BE2C (cell line): ENCODE results near the gene XYLT1.

Experiments
- DNase-seq: peaks from one replicate; pipeline ENCODE4 v3.0.0-alpha.2; 2020
- H3K27me3 ChIP-seq: fragments of 250-450 bp; sonication (Bioruptor Pico); 2 replicates; pipeline ENCODE4 v1.5.1; 2020; ENCODE audit warnings: mild to moderate bottlenecking
- H3K36me3 ChIP-seq: fragments of 250-450 bp; sonication (Bioruptor Pico); 2 replicates; pipeline ENCODE4 v1.5.1; 2020; ENCODE audit warnings: mild to moderate bottlenecking
- H3K4me1 ChIP-seq: fragments of 250-450 bp; sonication (Bioruptor Pico); 2 replicates; pipeline ENCODE4 v1.5.1; 2020
- H3K4me3 ChIP-seq: 2 replicates; pipeline ENCODE4 v1.5.1; 2011; ENCODE audit warnings: low read depth, low read length
- H3K9me3 ChIP-seq: fragments of 250-450 bp; sonication (Bioruptor Pico); 2 replicates; pipeline ENCODE4 v1.5.1; 2020
- TF ChIP-seq, protein P1 (sequence below): IDR thresholded peaks from 2 replicates; pipeline ENCODE4 v1.5.1; 2012; ENCODE audit warnings: mild to moderate bottlenecking, low read depth, low read length

Gene XYLT1

DNA sequence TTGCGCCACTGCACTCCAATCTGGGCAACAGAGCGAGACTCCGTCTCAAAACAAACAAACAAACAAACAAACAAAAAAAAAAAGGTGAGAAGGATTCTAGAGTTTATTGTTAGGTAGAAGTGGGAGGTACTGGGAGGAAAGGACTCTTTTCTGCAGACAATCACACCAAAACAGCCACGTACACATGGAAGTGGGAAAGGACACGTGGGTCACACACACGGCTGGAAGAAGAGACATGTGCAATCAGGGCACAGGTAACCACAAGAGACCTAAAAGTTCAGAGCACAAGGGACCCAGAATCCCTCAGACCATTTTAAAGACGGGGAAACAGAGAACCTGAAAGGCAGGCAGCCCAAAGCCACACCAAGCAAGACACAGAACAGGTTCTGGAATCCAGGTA, 20.5 kb downstream of the XYLT1 start:
- H3K27me3 ChIP-seq = no peaks in the 10 kb centered on the region
- H3K9me3 ChIP-seq = no peaks in the 10 kb centered on the region
- TF ChIP-seq, protein P1, sequence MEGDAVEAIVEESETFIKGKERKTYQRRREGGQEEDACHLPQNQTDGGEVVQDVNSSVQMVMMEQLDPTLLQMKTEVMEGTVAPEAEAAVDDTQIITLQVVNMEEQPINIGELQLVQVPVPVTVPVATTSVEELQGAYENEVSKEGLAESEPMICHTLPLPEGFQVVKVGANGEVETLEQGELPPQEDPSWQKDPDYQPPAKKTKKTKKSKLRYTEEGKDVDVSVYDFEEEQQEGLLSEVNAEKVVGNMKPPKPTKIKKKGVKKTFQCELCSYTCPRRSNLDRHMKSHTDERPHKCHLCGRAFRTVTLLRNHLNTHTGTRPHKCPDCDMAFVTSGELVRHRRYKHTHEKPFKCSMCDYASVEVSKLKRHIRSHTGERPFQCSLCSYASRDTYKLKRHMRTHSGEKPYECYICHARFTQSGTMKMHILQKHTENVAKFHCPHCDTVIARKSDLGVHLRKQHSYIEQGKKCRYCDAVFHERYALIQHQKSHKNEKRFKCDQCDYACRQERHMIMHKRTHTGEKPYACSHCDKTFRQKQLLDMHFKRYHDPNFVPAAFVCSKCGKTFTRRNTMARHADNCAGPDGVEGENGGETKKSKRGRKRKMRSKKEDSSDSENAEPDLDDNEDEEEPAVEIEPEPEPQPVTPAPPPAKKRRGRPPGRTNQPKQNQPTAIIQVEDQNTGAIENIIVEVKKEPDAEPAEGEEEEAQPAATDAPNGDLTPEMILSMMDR = no peak
- H3K4me3 ChIP-seq = no peak overlapping the region
- H3K36me3 ChIP-seq = no peaks in the 10 kb centered on the region
- DNase-seq = no peak
- H3K4me1 ChIP-seq = peaks cover 8% of the 10 kb centered on the region

DNA sequence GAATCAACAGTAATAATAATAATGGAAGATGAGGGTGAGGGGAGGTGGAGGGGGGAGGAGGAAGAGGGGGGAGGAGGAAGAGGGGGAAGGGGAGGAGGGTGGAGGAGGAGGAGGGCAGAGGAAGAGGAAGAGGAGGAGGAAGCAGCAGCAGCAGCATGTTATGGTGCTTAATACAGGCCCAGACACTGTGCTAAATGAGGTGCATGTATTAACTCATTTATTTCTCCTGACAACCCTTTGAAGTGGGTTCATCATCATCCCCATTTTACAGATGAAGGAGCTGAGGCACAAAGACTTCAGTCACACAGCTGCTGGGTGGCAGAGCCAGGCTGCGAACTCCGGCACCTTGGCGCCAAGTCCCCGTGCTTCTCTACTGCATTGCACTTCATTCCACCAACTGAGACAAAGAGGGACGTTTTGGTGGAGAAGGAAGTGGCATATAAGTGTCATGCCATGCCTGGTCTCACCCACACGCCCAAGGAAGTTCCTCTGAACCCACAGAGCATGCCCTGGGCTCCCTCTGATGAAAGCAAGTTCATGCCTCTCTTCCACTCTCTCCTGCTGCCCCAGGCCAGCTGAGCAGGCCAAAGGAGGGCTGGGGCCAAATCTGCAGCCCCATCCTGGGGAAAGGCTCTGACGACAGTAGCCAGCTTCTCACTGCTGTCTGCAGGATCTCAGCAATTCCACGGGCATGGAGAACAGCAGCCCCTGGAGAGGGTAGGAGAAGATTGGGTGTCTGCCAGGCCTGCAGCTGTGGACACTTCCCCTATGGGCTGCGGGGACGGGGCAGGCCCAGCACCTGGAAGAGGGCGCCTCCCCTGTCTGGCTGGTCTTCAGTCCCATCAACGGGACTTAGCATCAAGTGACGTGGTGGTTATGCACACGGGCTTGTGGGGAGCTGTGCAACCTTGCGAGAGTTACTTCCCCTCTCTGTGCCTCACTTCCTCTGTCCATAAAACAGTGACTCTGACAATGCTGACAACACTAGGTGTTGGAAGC, 21.8 kb downstream of the XYLT1 start:
- DNase-seq = no peak
- H3K9me3 ChIP-seq = no peaks in the 10 kb centered on the region
- H3K4me1 ChIP-seq = peaks cover 5% of the 10 kb centered on the region
- TF ChIP-seq, protein P1 = no peak
- no peak overlapping the region for H3K4me3 ChIP-seq
- H3K36me3 ChIP-seq = no peaks in the 10 kb centered on the region
- no peaks in the 10 kb centered on the region for H3K27me3 ChIP-seq

DNA sequence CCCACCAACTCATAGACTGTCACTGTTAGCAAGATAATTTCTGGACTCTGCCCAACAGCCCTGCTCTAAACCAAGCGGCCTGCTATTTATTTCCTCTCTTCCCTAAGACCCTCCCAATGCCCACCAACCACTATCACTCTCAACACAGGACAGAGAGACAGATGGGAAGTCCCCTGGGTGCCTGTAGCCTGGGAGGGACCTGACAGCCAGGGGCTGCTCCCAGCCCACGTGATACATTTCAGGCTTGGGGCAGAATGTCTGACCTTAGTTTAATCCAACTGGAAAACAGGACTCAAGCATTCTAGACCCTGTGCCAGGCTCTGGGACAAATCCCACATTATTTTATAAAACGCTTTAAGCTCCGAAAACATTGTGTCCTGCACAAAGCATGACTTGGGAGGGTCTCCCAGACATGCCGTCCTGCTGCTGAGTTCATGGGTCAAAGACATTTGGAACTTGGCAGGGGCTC, 23.6 kb downstream of the XYLT1 start:
- H3K4me3 ChIP-seq = no peak overlapping the region
- no peaks in the 10 kb centered on the region for H3K9me3 ChIP-seq
- H3K4me1 ChIP-seq = peaks cover 5% of the 10 kb centered on the region; the same call in 1 of the 2 replicates
- TF ChIP-seq, protein P1 = no peak
- peak; percentile 49 for DNase-seq
- H3K36me3 ChIP-seq = no peaks in the 10 kb centered on the region
- H3K27me3 ChIP-seq = no peaks in the 10 kb centered on the region

DNA sequence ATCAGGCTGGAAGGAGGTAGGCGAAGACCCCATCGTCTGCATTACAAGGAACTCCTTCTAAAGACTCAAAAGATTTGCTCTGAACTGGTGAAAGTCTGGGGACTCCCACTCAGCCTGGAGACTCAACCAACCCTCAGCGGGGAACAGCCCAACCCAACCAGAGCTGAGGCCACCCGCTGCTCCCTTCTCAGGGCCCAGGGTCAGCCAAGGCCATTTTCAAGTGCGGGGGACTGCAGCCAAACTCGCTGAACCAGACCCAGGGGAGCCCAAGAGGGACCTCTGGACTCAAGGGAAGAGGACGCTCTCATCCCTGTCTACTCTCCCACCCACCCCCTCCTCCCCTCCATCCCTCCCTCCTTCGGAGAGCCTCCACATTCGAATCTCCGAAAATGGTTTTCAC, 24.1 kb downstream of the XYLT1 start:
- no peaks in the 10 kb centered on the region for H3K36me3 ChIP-seq
- H3K9me3 ChIP-seq = no peaks in the 10 kb centered on the region
- DNase-seq = no peak
- no peak overlapping the region for H3K4me3 ChIP-seq
- H3K27me3 ChIP-seq = no peaks in the 10 kb centered on the region
- TF ChIP-seq, protein P1 = no peak
- peaks cover 5% of the 10 kb centered on the region; the same call in 1 of the 2 replicates for H3K4me1 ChIP-seq

DNA sequence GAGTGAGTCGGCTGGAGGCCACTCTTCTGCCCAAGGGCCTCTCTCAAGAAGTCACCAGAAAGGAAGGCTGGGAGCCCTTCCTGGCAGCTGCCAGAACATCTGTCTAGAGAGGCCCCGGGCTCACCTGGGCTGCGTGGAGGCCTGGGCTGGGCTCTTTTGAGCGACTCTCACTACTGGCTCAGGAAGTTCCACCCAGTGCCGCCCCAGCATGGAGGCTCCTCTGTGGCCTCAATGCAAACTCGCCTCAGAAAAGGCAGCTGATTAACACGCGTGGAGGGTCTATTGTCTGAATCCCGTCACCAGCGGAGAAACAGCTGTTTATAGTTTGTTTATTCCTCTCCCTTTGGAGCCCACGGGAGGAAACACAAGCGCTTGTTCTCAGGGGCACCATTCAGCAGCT, 25.3 kb downstream of the XYLT1 start:
- H3K9me3 ChIP-seq = no peaks in the 10 kb centered on the region
- DNase-seq = no peak
- H3K36me3 ChIP-seq = no peaks in the 10 kb centered on the region
- H3K27me3 ChIP-seq = no peaks in the 10 kb centered on the region
- TF ChIP-seq, protein P1 = no peak
- peaks cover 5% of the 10 kb centered on the region; the same call in 1 of the 2 replicates for H3K4me1 ChIP-seq
- H3K4me3 ChIP-seq = no peak overlapping the region

DNA sequence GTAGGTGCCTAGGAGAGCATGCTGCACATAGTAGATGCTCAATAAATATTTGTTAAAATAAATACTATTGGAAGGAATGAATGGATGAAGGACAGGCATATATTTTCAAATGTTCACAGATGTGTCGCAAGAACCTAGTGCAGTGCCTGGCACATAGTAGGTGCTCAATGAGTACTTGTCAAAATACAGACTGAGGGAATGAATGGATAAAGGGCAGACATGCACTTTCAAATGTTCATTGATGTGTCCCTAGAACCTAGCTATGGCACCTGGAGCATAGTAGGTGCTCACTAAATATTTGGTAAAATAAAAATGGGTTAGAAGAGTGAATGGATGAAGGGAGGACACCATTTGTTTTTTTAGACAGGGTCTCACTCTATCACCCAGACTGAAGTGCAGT, 26.1 kb downstream of the XYLT1 start:
- Histone ChIP-seq H3K4me1 (peaks cover 5% of the 10 kb centered on the region; the same call in 1 of the 2 replicates), H3K36me3 (no peaks in the 10 kb centered on the region), H3K9me3 (no peaks in the 10 kb centered on the region), H3K27me3 (no peaks in the 10 kb centered on the region), H3K4me3 (no peak overlapping the region)
- TF ChIP-seq, protein P1 = no peak
- no peak for DNase-seq
